Stimulated activated CD4-positive, alpha-beta T cell treated with anti-CD3 and anti-CD28 coated beads, Interleukin-12 subunit alpha, Interleukin-12 subunit beta, amount 100 ng/mL, for 4 hours (primary cell): ENCODE data around the gene SNU13.
"Not testable (repeated sequence)": the region's sequence is repeated elsewhere in the genome, so short reads cannot be mapped to it uniquely, and the experiment has no call there.

Source experiments
- DNase-seq: peaks from one replicate; pipeline ENCODE4 v3.0.0-alpha.2; 2020

Gene SNU13

DNA sequence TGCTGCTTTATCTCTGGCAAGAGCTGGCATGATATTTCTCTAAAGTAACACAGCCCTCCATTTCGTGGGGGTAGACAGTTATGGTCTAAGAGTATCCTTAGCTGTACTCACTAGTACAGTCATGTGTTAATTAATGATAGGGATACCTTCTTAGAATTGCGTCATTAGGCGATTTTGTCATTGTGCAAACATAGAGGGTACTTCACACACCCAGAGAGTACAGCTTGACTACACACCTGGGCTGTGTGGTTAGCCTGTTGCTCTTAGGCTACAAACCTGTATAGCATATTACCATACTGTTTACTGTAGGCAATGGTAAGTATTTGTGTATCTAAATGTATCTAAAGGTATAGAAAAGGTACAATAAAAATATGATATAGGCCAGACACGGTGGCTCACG lies 50.5 kb downstream of the SNU13 start:
- no peak for DNase-seq

DNA sequence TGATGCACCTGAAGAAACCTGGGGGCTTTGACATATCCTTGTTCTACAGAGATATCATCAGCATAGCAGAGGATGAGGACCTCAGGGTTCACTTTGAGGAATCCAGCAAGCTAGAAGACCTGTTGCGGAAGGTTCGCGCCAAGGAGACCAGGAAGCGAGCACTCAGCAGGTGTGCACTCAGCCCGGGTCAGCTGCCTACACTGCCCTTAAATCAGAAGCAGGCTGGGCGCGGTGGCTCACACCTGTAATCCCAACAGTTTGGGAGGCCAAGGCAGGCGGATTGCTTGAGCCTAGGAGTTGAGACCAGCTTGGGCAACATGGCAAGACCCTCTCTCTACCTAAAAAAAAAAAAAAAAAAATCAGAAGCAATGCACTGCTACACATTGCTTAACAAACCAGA lies 51.0 kb downstream of the SNU13 start:
- DNase-seq = not testable (repeated sequence)

DNA sequence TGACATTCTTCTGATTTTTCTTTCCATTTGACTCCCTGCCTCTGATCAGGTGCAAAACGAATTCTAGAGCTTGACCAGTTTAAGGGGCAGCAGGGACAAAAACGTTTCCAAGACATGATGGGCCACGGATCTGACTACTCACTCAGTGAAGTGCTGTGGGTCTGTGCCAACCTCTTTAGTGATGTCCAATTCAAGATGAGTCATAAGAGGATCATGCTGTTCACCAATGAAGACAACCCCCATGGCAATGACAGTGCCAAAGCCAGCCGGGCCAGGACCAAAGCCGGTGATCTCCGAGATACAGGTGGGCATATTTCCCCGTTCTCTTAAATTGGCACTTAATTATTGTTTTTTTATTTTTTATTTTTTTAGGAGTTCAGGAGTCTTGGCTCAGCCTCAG lies 52.2 kb downstream of the SNU13 start:
- DNase-seq = no peak

DNA sequence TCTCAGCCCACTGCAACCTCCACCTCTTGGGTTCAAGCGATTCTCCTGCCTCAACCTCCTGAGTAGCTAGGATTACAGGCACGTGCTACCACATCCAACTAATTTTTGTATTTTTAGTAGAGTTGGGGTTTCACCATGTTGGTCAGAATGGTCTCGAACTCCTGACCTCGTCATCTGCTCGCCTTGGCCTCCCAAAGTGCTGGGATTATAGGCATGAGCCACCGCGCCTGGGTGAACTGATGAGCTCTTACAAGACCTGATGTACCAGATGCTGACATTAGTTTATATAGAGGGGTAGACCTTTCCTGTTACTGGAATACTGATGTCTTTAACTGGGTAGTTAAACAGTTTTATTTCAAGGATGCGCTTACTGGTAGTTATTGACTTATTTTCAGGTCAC lies 54.1 kb downstream of the SNU13 start:
- DNase-seq = not testable (repeated sequence)

DNA sequence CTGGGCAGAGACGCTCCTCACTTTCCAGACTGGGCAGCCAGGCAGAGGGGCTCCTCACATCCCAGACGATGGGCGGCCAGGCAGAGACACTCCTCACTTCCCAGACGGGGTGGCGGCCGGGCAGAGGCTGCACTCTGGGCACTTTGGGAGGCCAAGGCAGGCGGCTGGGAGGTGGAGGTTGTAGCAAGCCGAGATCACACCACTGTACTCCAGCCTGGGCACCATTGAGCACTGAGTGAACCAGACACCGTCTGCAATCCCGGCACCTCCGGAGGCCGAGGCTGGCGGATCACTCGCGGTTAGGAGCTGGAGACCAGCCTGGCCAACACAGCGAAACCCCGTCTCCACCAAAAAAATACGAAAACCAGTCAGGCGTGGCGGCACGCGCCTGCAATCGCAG lies 57.1 kb downstream of the SNU13 start:
- not testable (repeated sequence) for DNase-seq

DNA sequence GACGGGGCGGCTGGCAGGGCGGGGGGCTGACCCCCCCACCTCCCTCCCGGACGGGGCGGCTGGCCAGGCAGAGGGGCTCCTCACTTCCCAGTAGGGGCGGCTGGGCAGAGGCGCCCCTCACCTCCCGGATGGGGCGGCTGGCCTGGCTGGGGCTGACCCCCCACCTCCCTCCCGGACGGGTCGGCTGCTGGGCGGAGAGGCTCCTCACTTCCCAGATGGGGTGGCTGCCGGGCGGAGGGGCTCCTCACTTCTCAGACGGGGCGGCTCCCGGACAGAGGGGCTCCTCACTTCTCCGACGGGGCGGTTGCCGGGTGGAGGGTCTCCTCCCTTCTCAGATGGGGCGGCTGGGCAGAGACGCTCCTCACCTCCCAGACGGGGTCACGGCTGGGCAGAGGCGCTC lies 57.6 kb downstream of the SNU13 start:
- DNase-seq = not testable (repeated sequence)

DNA sequence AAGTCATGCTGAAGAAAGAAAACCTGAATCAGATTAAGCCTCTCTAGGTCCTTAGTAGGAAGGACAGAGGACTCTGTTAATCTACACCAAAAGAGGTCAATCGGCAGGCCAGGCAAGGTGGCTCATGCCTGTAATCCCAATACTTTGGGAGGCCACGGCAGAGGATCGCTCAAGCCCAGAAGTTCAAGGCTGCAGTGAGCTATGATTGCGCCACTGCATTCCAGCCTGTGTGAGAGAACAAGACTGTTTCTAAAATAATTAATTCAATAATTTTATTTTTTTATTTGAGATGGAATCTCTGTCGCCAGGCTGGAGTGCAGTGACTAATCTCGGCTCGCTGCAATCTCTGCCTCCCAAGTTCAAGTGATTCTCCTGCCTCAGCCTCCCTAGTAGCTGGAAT lies 63.1 kb downstream of the SNU13 start:
- no peak for DNase-seq
